Rectal smooth muscle tissue (tissue), 1 donor: ENCODE results near the gene CTIF.

Experiments used
- H3K27ac ChIP-seq: one replicate; pipeline ENCODE4 v1.7.0; 2013; ENCODE audit warnings: low read depth, low read length, inconsistent platforms
- H3K27me3 ChIP-seq: one replicate; pipeline ENCODE4 v1.7.0; 2013; ENCODE audit warnings: low read length; ENCODE audit not compliant: control insufficient read depth, insufficient read depth
- H3K36me3 ChIP-seq: one replicate; pipeline ENCODE4 v1.7.0; 2013; ENCODE audit warnings: low read length; ENCODE audit not compliant: control insufficient read depth, insufficient read depth
- H3K4me1 ChIP-seq: one replicate; pipeline ENCODE4 v1.7.0; 2013; ENCODE audit warnings: low read length; ENCODE audit not compliant: control insufficient read depth, insufficient read depth
- H3K4me3 ChIP-seq: one replicate; pipeline ENCODE4 v1.7.0; 2013; ENCODE audit warnings: low read length
- H3K9ac ChIP-seq: one replicate; pipeline ENCODE4 v1.7.0; 2013; ENCODE audit warnings: low read length

The CTIF gene

DNA sequence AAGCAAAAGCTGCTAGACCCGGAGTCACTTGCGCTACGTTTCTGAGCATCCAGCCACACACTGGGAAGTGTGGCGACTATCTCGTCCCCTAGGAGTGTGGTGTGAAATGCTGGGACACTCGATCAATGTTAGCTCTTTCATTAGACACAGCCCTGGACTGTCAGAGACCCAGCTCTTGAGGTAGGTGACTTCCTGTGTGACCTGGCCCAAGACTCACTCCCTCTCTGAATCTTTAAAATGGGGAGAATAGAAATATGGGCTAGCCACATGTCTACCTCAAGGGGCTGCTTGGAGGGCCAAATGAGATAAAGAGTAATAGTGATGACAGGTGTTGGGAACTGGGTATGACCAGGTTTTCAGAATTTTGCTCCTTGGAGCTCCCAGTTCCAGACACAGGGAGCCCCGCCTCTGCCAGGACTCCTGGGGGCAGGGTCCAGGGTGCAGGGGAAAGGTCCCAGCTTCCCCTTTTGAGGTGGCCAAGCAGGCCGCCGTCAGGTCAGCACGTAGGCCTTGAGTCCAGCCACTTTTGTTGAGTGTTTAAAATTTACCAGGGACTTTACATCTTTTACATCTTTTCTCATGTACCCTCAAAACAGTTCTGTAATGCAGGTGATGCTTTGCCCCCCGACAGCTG, 36.0 kb downstream of the CTIF start:
- Histone ChIP-seq H3K4me1 (peaks cover 2% of the 10 kb centered on the region), H3K27ac (no peak overlapping the region), H3K9ac (no peak overlapping the region), H3K4me3 (no peak overlapping the region), H3K27me3 (no peaks in the 10 kb centered on the region), H3K36me3 (no peaks in the 10 kb centered on the region)

GRCh38 chr18:48575301-48575657, 36.4 kb downstream of the CTIF start:
- Histone ChIP-seq H3K27me3 (no peaks in the 10 kb centered on the region), H3K27ac (no peak overlapping the region), H3K9ac (no peak overlapping the region), H3K4me3 (no peak overlapping the region), H3K36me3 (no peaks in the 10 kb centered on the region), H3K4me1 (peaks cover 2% of the 10 kb centered on the region)

DNA sequence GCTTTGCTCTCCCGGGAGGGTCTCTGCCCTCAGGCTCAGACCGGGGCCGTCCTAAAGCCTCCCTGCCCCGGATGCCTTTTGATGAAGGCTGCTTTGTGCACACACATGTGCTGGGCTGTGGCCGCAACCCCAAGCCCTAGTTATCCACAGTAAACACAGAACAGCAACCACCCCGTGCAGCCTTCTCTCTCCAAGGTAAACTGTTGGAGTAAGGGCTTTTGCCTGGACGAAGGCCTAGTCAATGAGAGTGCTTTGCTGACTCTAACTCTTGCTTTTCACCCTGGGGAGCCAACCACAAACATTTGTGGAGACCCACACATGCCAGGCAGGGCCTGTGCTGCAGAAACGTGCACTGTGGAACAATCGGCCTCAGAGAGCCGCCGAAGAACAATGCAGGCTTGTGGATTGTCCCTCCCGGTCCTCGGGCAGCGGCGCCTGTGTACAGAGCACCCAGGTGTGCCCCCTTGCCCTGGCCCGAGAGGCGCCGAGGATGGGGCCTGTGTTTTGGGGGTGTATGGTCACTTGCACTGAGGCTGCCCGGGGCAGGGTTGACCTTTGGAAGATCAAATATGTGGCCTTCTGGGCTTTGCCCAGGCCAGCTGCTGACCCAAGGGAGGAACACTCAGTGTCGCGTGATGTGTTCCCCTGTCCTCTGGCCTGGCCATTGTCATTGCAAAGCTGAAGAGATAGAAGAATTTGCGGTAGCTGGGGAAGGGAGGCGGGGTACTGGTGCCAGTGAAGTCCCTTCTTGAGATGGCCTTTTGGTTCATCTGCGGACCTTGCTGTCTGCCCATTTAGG, 37.0 kb downstream of the CTIF start:
- H3K27ac ChIP-seq = no peak overlapping the region

DNA sequence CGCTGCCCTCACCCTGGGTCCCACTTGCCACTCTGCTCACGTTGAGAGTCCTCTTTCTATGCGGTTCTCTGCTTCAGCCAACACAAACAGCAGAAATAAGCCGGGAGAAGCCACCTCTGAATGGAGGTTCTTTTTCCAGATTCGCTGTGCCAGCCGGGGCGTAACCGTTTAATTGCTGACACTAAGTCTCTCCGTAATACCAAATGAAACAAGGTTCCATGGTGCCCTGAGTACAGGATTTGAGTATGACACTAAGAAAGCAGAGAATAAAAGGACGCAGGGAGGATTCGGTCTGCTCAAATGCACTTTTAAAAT, 37.6 kb downstream of the CTIF start:
- Histone ChIP-seq H3K9ac (no peak overlapping the region), H3K36me3 (no peaks in the 10 kb centered on the region), H3K4me1 (peaks cover 7% of the 10 kb centered on the region), H3K4me3 (no peak overlapping the region), H3K27me3 (no peaks in the 10 kb centered on the region), H3K27ac (no peak overlapping the region)

More for the DNA sequence above, 37.0 kb downstream of the CTIF start:
- no peaks in the 10 kb centered on the region for H3K27me3 ChIP-seq
- H3K4me1 ChIP-seq = peaks cover 2% of the 10 kb centered on the region
- H3K9ac ChIP-seq = no peak overlapping the region
- H3K36me3 ChIP-seq = no peaks in the 10 kb centered on the region
- no peak overlapping the region for H3K4me3 ChIP-seq

GRCh38 chr18:48577478-48578190, 38.8 kb downstream of the CTIF start:
- Histone ChIP-seq H3K27ac (no peak overlapping the region), H3K9ac (no peak overlapping the region), H3K4me3 (no peak overlapping the region), H3K27me3 (no peaks in the 10 kb centered on the region), H3K4me1 (peaks cover 9% of the 10 kb centered on the region), H3K36me3 (no peaks in the 10 kb centered on the region)

GRCh38 chr18:48578289-48578688, 39.5 kb downstream of the CTIF start:
- Histone ChIP-seq H3K36me3 (no peaks in the 10 kb centered on the region), H3K27me3 (no peaks in the 10 kb centered on the region), H3K9ac (no peak overlapping the region), H3K4me3 (no peak overlapping the region), H3K4me1 (peaks cover 9% of the 10 kb centered on the region), H3K27ac (no peak overlapping the region)

- H3K27ac ChIP-seq = no peak overlapping the region
- H3K36me3 ChIP-seq = no peaks in the 10 kb centered on the region
- H3K9ac ChIP-seq = no peak overlapping the region
- no peaks in the 10 kb centered on the region for H3K27me3 ChIP-seq
- H3K4me1 ChIP-seq = peaks cover 9% of the 10 kb centered on the region
- H3K4me3 ChIP-seq = no peak overlapping the region
Observed at GRCh38 chr18:48580066-48580465, 41.2 kb downstream of the CTIF start.

- H3K9ac ChIP-seq = no peak overlapping the region
- no peak overlapping the region for H3K27ac ChIP-seq
Observed at GRCh38 chr18:48580782-48581181, 42.0 kb downstream of the CTIF start.

DNA sequence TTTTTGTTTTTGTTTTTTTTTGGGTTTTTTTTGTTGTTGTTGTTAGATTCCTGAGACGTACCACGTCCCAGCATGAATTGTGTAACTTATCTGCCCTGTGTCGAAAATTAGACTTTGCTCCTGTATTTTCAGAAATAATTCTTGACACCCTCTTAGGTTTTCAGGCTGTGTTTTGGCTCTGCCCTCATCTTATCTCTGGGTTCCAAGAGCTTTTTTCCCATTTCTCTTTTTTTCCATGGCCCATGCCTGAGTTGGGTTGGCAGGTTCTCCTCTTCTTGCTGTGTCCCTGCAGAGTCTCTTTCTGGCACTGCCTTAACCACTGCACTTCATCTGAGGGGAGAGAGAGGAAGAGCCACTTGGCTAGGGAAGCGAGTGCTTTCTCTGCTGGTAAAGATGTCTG, 42.4 kb downstream of the CTIF start:
- Histone ChIP-seq H3K9ac (no peak overlapping the region), H3K27ac (no peak overlapping the region), H3K4me1 (peaks cover 9% of the 10 kb centered on the region), H3K27me3 (no peaks in the 10 kb centered on the region), H3K36me3 (no peaks in the 10 kb centered on the region), H3K4me3 (no peak overlapping the region)

More at GRCh38 chr18:48580782-48581181, 42.0 kb downstream of the CTIF start:
- Histone ChIP-seq H3K27me3 (no peaks in the 10 kb centered on the region), H3K4me3 (no peak overlapping the region), H3K4me1 (peaks cover 9% of the 10 kb centered on the region), H3K36me3 (no peaks in the 10 kb centered on the region)

GRCh38 chr18:48581941-48582340, 43.1 kb downstream of the CTIF start:
- H3K9ac ChIP-seq = no peak overlapping the region
- H3K4me1 ChIP-seq = peaks cover 9% of the 10 kb centered on the region
- no peak overlapping the region for H3K4me3 ChIP-seq
- H3K27ac ChIP-seq = no peak overlapping the region
- H3K27me3 ChIP-seq = no peaks in the 10 kb centered on the region
- no peaks in the 10 kb centered on the region for H3K36me3 ChIP-seq

- Histone ChIP-seq H3K27ac (no peak overlapping the region), H3K4me3 (no peak overlapping the region), H3K9ac (no peak overlapping the region), H3K36me3 (no peaks in the 10 kb centered on the region), H3K4me1 (peaks cover 9% of the 10 kb centered on the region), H3K27me3 (no peaks in the 10 kb centered on the region)
Observed at GRCh38 chr18:48582946-48583345, 44.1 kb downstream of the CTIF start.

GRCh38 chr18:48583573-48583972, 44.7 kb downstream of the CTIF start:
- peaks cover 9% of the 10 kb centered on the region for H3K4me1 ChIP-seq
- H3K36me3 ChIP-seq = no peaks in the 10 kb centered on the region
- no peak overlapping the region for H3K9ac ChIP-seq
- H3K27me3 ChIP-seq = no peaks in the 10 kb centered on the region
- no peak overlapping the region for H3K4me3 ChIP-seq
- no peak overlapping the region for H3K27ac ChIP-seq
